ENCODE data around the gene CUX1. TPM values are rescaled to one million over a fixed set of nuclear protein-coding genes. Genes with fewer than 3 reads are reported as not detected.

CUX1 gene
- total and polyA plus RNA-seq, 10 of the 15 experiments (the other 5 are each of a cell fraction or from before 2014, with no cell fraction given): 6.1 to 48.6 (median 25.9) TPM

GRCh38 chr7:102061354-102061945 lies 244.0 kb downstream of the CUX1 start:
- DNase-seq (ENCODE audit: low read depth, low spot score) (no peak), ATAC-seq (peak; percentile 14; the same call in 2 of the 3 replicates), FAIRE-seq (no peak)
- Histone ChIP-seq H3K79me2 (ENCODE audit: control insufficient read depth, insufficient read depth, low read length) (peaks cover 12% of the 10 kb centered on the region), H4K20me1 (ENCODE audit: control insufficient read depth, insufficient read depth) (no peaks in the 10 kb centered on the region), H3K9me3 (replicated peaks; ENCODE audit: control insufficient read depth, insufficient read depth, low read length) (peaks cover under 1% of the 10 kb centered on the region; the same call in 1 of the 3 replicates), H3K27ac (ENCODE audit: control insufficient read depth, insufficient read depth) (peak overlapping the region; percentile 65), H3K4me3 (no peak overlapping the region; the same call in 1 of the 2 replicates), H3K27me3 (replicated peaks in 1 of 2; ENCODE audit: control insufficient read depth in 2 of 2, insufficient read depth in 2 of 2, low read length in 1 of 2) (no peaks in the 10 kb centered on the region), H3K4me2 (ENCODE audit: control insufficient read depth, insufficient read depth) (peak overlapping the region; percentile 64), H3K9ac (ENCODE audit: control insufficient read depth, insufficient read depth, low read length) (peak overlapping the region; percentile 8), H3K36me3 (ENCODE audit: control insufficient read depth in 2 of 2, insufficient read depth in 2 of 2, low read length in 1 of 2) (peaks cover 0 to 3% of the 10 kb centered on the region in 2 experiments; a peak in 2 of 4 replicates), H3K4me1 (ENCODE audit: control insufficient read depth, insufficient read depth, low read length) (peaks cover 35% of the 10 kb centered on the region), H2AFZ (ENCODE audit: control insufficient read depth, low read depth, low read length) (peak overlapping the region; percentile 34)
- no peak for TF ChIP-seq RUNX3 (IDR thresholded peaks at IDR 0.05; ENCODE audit: low read length)
- no peak for TF ChIP-seq NFYB (IDR thresholded peaks at IDR 0.05; ENCODE audit: insufficient read depth, low read depth, low read length)
- TF ChIP-seq, protein P1, sequence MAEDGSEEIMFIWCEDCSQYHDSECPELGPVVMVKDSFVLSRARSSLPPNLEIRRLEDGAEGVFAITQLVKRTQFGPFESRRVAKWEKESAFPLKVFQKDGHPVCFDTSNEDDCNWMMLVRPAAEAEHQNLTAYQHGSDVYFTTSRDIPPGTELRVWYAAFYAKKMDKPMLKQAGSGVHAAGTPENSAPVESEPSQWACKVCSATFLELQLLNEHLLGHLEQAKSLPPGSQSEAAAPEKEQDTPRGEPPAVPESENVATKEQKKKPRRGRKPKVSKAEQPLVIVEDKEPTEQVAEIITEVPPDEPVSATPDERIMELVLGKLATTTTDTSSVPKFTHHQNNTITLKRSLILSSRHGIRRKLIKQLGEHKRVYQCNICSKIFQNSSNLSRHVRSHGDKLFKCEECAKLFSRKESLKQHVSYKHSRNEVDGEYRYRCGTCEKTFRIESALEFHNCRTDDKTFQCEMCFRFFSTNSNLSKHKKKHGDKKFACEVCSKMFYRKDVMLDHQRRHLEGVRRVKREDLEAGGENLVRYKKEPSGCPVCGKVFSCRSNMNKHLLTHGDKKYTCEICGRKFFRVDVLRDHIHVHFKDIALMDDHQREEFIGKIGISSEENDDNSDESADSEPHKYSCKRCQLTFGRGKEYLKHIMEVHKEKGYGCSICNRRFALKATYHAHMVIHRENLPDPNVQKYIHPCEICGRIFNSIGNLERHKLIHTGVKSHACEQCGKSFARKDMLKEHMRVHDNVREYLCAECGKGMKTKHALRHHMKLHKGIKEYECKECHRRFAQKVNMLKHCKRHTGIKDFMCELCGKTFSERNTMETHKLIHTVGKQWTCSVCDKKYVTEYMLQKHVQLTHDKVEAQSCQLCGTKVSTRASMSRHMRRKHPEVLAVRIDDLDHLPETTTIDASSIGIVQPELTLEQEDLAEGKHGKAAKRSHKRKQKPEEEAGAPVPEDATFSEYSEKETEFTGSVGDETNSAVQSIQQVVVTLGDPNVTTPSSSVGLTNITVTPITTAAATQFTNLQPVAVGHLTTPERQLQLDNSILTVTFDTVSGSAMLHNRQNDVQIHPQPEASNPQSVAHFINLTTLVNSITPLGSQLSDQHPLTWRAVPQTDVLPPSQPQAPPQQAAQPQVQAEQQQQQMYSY (CRISPR knock-in tag; IDR thresholded peaks at IDR 0.05): no peak
- no peak for TF ChIP-seq HCFC1 (IDR thresholded peaks at IDR 0.05; ENCODE audit: low read length)
- TF ChIP-seq SMARCA5 (IDR thresholded peaks at IDR 0.05): peak; percentile 75
- no peak for TF ChIP-seq SMAD5 (IDR thresholded peaks at IDR 0.05; ENCODE audit: low read depth)
- ChIA-PET POLR2A (interaction anchor here (0.8 to 1.9 kb wide), 4 partner anchors 15 to 204 kb away, joined by 3 to 7 read pairs (median 3); no protein-coding TSS in a partner anchor), CTCF (interaction anchor here (0.7 to 1.5 kb wide), 2 partner anchors 10 to 13 kb away, joined by 3 to 6 read pairs; no protein-coding TSS in a partner anchor), SMC1A (ENCODE audit: uncharacterized antibody, unreplicated experiment) (interaction anchor here (0.9 to 3.1 kb wide), 7 partner anchors 23 to 79 kb away, joined by 3 to 22 read pairs (median 5); no protein-coding TSS in a partner anchor), RAD21 (ENCODE audit: unreplicated experiment) (interaction anchor here (0.8 to 1.7 kb wide), 3 partner anchors 70 to 77 kb away, joined by 3 to 6 read pairs (median 5); no protein-coding TSS in a partner anchor)
- intact Hi-C loops (cut with micrococcal nuclease; ENCODE audit: unreplicated experiment): no loop called here
- in situ Hi-C loops (cut with MboI): no loop called here
- WGBS (ENCODE audit: insufficient coverage, insufficient replicate concordance, low lambda C conversion rate, missing lambda C conversion rate): 88% methylated on average over 10 of the region's 11 CpGs
- BruUV-seq (replicated peaks): no TSS peak
